ENCODE measurements around the gene MYL11.

The MYL11 gene

GRCh38 chr16:30358990-30359870 is 15.4 kb upstream of the MYL11 start:
- ATAC-seq (no peak), DNase-seq (ENCODE audit: low spot score in 2 of 2) (no peak)
- Mint-ChIP-seq H3K4me3 (no peak overlapping the region), H3K36me3 (peaks cover 83% of the 10 kb centered on the region), H3K27ac (peak overlapping the region; percentile 34), H3K9me3 (no peaks in the 10 kb centered on the region), H3K4me1 (peaks cover 40% of the 10 kb centered on the region)

- Mint-ChIP-seq H3K36me3 (peaks cover 83% of the 10 kb centered on the region), H3K4me3 (no peak overlapping the region), H3K9me3 (no peaks in the 10 kb centered on the region), H3K27ac (peak overlapping the region; percentile 81), H3K4me1 (peaks cover 35% of the 10 kb centered on the region)
- no peak for DNase-seq (ENCODE audit: low spot score in 2 of 2)
- ATAC-seq, result no peak
Measured at GRCh38 chr16:30359871-30360170, 14.8 kb upstream of the MYL11 start.

GRCh38 chr16:30361180-30361579 is 13.4 kb upstream of the MYL11 start:
- Mint-ChIP-seq H3K36me3 (peaks cover 83% of the 10 kb centered on the region), H3K27ac (peak overlapping the region; percentile 81), H3K4me3 (no peak overlapping the region), H3K9me3 (no peaks in the 10 kb centered on the region), H3K4me1 (peaks cover 29% of the 10 kb centered on the region)
- no peak for ATAC-seq
- DNase-seq (ENCODE audit: low spot score in 2 of 2), result no peak

GRCh38 chr16:30365200-30365599 is 9.4 kb upstream of the MYL11 start:
- peaks cover 39% of the 10 kb centered on the region for H3K4me1 Mint-ChIP-seq
- no peak for ATAC-seq

GRCh38 chr16:30366511-30366910 is 8.1 kb upstream of the MYL11 start:
- ATAC-seq (no peak), DNase-seq (ENCODE audit: low spot score in 2 of 2) (no peak)
- Mint-ChIP-seq H3K9me3 (no peaks in the 10 kb centered on the region), H3K4me3 (peak overlapping the region; percentile 91), H3K4me1 (peaks cover 38% of the 10 kb centered on the region), H3K36me3 (peaks cover 80% of the 10 kb centered on the region), H3K27ac (peak overlapping the region; percentile 86)

More at GRCh38 chr16:30365200-30365599, 9.4 kb upstream of the MYL11 start:
- no peaks in the 10 kb centered on the region for H3K9me3 Mint-ChIP-seq
- H3K36me3 Mint-ChIP-seq, result peaks cover 85% of the 10 kb centered on the region
- no peak overlapping the region for H3K4me3 Mint-ChIP-seq
- no peak for DNase-seq (ENCODE audit: low spot score in 2 of 2)
- H3K27ac Mint-ChIP-seq, result peak overlapping the region; percentile 60

GRCh38 chr16:30367349-30368009 is 7.1 kb upstream of the MYL11 start:
- Mint-ChIP-seq H3K36me3 (peaks cover 77% of the 10 kb centered on the region), H3K4me3 (peak overlapping the region; percentile 91), H3K9me3 (no peaks in the 10 kb centered on the region), H3K4me1 (peaks cover 46% of the 10 kb centered on the region), H3K27ac (peak overlapping the region; percentile 86)
- ATAC-seq (no peak), DNase-seq (ENCODE audit: low spot score in 2 of 2) (no peak)

- peaks cover 52% of the 10 kb centered on the region for H3K4me1 Mint-ChIP-seq
- DNase-seq (ENCODE audit: low spot score in 2 of 2) (peak in 1 of 2 donors; percentile 54), ATAC-seq (no peak)
- peak overlapping the region; percentile 86 for H3K27ac Mint-ChIP-seq
- H3K9me3 Mint-ChIP-seq, result no peaks in the 10 kb centered on the region
- peak overlapping the region; percentile 91 for H3K4me3 Mint-ChIP-seq
- H3K36me3 Mint-ChIP-seq, result peaks cover 69% of the 10 kb centered on the region
Measured at GRCh38 chr16:30368122-30368791, 6.3 kb upstream of the MYL11 start.

- peaks cover 52% of the 10 kb centered on the region for H3K4me1 Mint-ChIP-seq
- ATAC-seq (no peak), DNase-seq (ENCODE audit: low spot score in 2 of 2) (no peak)
- H3K36me3 Mint-ChIP-seq, result peaks cover 64% of the 10 kb centered on the region
- H3K4me3 Mint-ChIP-seq, result peak overlapping the region; percentile 91
- no peaks in the 10 kb centered on the region for H3K9me3 Mint-ChIP-seq
- H3K27ac Mint-ChIP-seq, result peak overlapping the region; percentile 86
Measured at GRCh38 chr16:30368792-30369090, 5.9 kb upstream of the MYL11 start.

GRCh38 chr16:30369091-30369937 is 5.3 kb upstream of the MYL11 start:
- DNase-seq (ENCODE audit: low spot score in 2 of 2) (peak in 1 of 2 donors; percentile 67), ATAC-seq (no peak)
- peak overlapping the region; percentile 86 for H3K27ac Mint-ChIP-seq
- H3K4me1 Mint-ChIP-seq, result peaks cover 52% of the 10 kb centered on the region
- H3K4me3 Mint-ChIP-seq, result peak overlapping the region; percentile 91
- H3K9me3 Mint-ChIP-seq, result no peaks in the 10 kb centered on the region
- H3K36me3 Mint-ChIP-seq, result peaks cover 59% of the 10 kb centered on the region

- Mint-ChIP-seq H3K4me1 (peaks cover 52% of the 10 kb centered on the region), H3K27ac (peak overlapping the region; percentile 93)
- ATAC-seq, result peak; percentile 6
Measured at GRCh38 chr16:30369938-30370455, 4.6 kb upstream of the MYL11 start.

GRCh38 chr16:30370456-30371247 is 4.0 kb upstream of the MYL11 start, which contains the start of gene TBC1D10B:
Gene TBC1D10B (minus strand): TSS chr16:30370494. CDS start chr16:30370183, 311 bp downstream.
- DNase-seq (ENCODE audit: low spot score in 2 of 2), result peak; percentile 88 to 99
- H3K4me1 Mint-ChIP-seq, result peaks cover 46% of the 10 kb centered on the region
- H3K9me3 Mint-ChIP-seq, result no peaks in the 10 kb centered on the region
- peak within 1 kb of the TSS; percentile 93 for H3K27ac Mint-ChIP-seq
- H3K36me3 Mint-ChIP-seq, result peaks cover 45% of the 10 kb centered on the region
- H3K4me3 Mint-ChIP-seq, result peak within 1 kb of the TSS; percentile 91
- ATAC-seq, result peak; percentile 89

More at GRCh38 chr16:30369938-30370455, 4.6 kb upstream of the MYL11 start:
- H3K4me3 Mint-ChIP-seq, result peak overlapping the region; percentile 91
- peaks cover 52% of the 10 kb centered on the region for H3K36me3 Mint-ChIP-seq
- no peaks in the 10 kb centered on the region for H3K9me3 Mint-ChIP-seq
- DNase-seq (ENCODE audit: low spot score in 2 of 2), result no peak

GRCh38 chr16:30371248-30371816 is 3.3 kb upstream of the MYL11 start:
- peaks cover 39% of the 10 kb centered on the region for H3K36me3 Mint-ChIP-seq
- ATAC-seq, result no peak
- H3K9me3 Mint-ChIP-seq, result no peaks in the 10 kb centered on the region
- H3K4me1 Mint-ChIP-seq, result peaks cover 44% of the 10 kb centered on the region
- DNase-seq (ENCODE audit: low spot score in 2 of 2), result no peak
- H3K4me3 Mint-ChIP-seq, result peak overlapping the region; percentile 91
- H3K27ac Mint-ChIP-seq, result peak overlapping the region; percentile 93

- H3K9me3 Mint-ChIP-seq, result no peaks in the 10 kb centered on the region
- peaks cover 38% of the 10 kb centered on the region for H3K4me1 Mint-ChIP-seq
- H3K36me3 Mint-ChIP-seq, result peaks cover 32% of the 10 kb centered on the region
- H3K4me3 Mint-ChIP-seq, result peak overlapping the region; percentile 91
- peak overlapping the region; percentile 93 for H3K27ac Mint-ChIP-seq
- ATAC-seq (no peak), DNase-seq (ENCODE audit: low spot score in 2 of 2) (no peak)
Measured at GRCh38 chr16:30372038-30372712, 2.4 kb upstream of the MYL11 start.

All from stimulated activated effector memory CD8-positive, alpha-beta T cell treated with anti-CD3 and anti-CD28 coated beads, Interleukin-12 subunit alpha, Interleukin-12 subunit beta, amount 100 ng/mL, for 72 hours (primary cell).